H1 (cell line): Measurements from ENCODE around the gene USF1. TPM values are rescaled to one million over a fixed set of nuclear protein-coding genes. Genes with fewer than 3 reads are reported as not detected.
A peak's percentile ranks its signal among the peaks of the same experiment; 100 is the strongest.

Source experiments
- CTCF ChIA-PET: fragments of 300-600 bp; sonication (Branson Sonifier 250); formaldehyde crosslinking; loops from one replicate; lab custom pipeline; 2021; ENCODE audit not compliant: partially characterized antibody; lab: Charles Lee
- POLR2A ChIA-PET: fragments of 300-600 bp; sonication (Branson Sonifier 250); formaldehyde crosslinking; loops from one replicate; lab custom pipeline; 2021; ENCODE audit warnings: inconsistent platforms; ENCODE audit not compliant: partially characterized antibody; lab: Charles Lee
- DNase-seq, 2 experiments: peaks; one replicate each; pipeline versions ENCODE4 v3.0.0 to v3.0.0-alpha.2; 2010 to 2022; ENCODE audit warnings: low spot score in 2 of 2, low read depth in 1 of 2, mixed read lengths in 1 of 2
- FAIRE-seq: peaks from 2 replicates; lab custom pipeline; 2011; peaks lifted over from hg19 to GRCh38; lab: Jason Lieb, UNC
- H2AFZ ChIP-seq: 2 replicates; pipeline ENCODE4 v1.8.1; 2012; ENCODE audit warnings: low read length, inconsistent platforms
- H2AK5ac ChIP-seq: 2 replicates; pipeline ENCODE4 v1.6.1; 2013; ENCODE audit warnings: low read depth, low read length
- H2BK120ac ChIP-seq: replicated peaks from 2 replicates; pipeline ENCODE3; 2013; ENCODE audit warnings: low read depth, low read length, inconsistent platforms
- H2BK12ac ChIP-seq: 2 replicates; pipeline ENCODE4 v1.6.1; 2013; ENCODE audit warnings: low read depth, low read length
- H2BK15ac ChIP-seq: 2 replicates; pipeline ENCODE4 v1.6.1; 2013; ENCODE audit warnings: low read length
- H2BK20ac ChIP-seq: 2 replicates; pipeline ENCODE4 v1.6.1; 2013; ENCODE audit warnings: low read length
- H2BK5ac ChIP-seq: 2 replicates; pipeline ENCODE4 v1.6.1; 2013; ENCODE audit warnings: low read depth, low read length
- H3K14ac ChIP-seq: 2 replicates; pipeline ENCODE4 v1.6.1; 2013; ENCODE audit warnings: inconsistent platforms; ENCODE audit not compliant: insufficient read length
- H3K18ac ChIP-seq: 2 replicates; pipeline ENCODE4 v1.6.1; 2013; ENCODE audit warnings: low read length; ENCODE audit errors: extremely low read depth
- H3K23ac ChIP-seq: 2 replicates; pipeline ENCODE4 v1.6.1; 2013; ENCODE audit warnings: inconsistent platforms; ENCODE audit not compliant: insufficient read length
- H3K23me2 ChIP-seq: 2 replicates; pipeline ENCODE4 v1.6.1; 2013; ENCODE audit warnings: low read depth, low read length
- H3K27ac ChIP-seq: 2 replicates; pipeline ENCODE4 v1.6.1; 2011; ENCODE audit warnings: low read depth, low read length, inconsistent platforms
- H3K27me3 ChIP-seq, 4 experiments: replicated peaks in 1 of 4; 1 replicate in 1 of 4; 2 replicates in 3 of 4; pipeline versions ENCODE4 v1.6.1 to v1.8.1; 2011 to 2013; ENCODE audit warnings: low read length in 3 of 4, mild to moderate bottlenecking in 3 of 4, inconsistent platforms in 2 of 4, mixed read lengths in 2 of 4, moderate library complexity in 1 of 4; ENCODE audit not compliant: control insufficient read depth in 3 of 4, insufficient read depth in 3 of 4; ENCODE audit errors: extremely low read depth in 1 of 4
- H3K36me3 ChIP-seq, 4 experiments: 2 replicates each; pipeline versions ENCODE4 v1.6.1 to v1.8.1; 2011 to 2013; ENCODE audit warnings: mild to moderate bottlenecking in 4 of 4, low read length in 3 of 4, moderate library complexity in 2 of 4, control low read depth in 1 of 4, inconsistent platforms in 1 of 4; ENCODE audit not compliant: insufficient read depth in 4 of 4, control insufficient read depth in 2 of 4
- H3K4ac ChIP-seq: replicated peaks from 2 replicates; pipeline ENCODE3; 2013; ENCODE audit warnings: low read length, low read depth, mixed read lengths, inconsistent platforms; ENCODE audit not compliant: insufficient read length
- H3K4me1 ChIP-seq, 4 experiments: replicated peaks in 1 of 4; 1 replicate in 1 of 4; 2 replicates in 3 of 4; pipeline versions ENCODE4 v1.6.1 to v1.8.1; 2011 to 2013; ENCODE audit warnings: low read length in 3 of 4, inconsistent platforms in 2 of 4, mixed read lengths in 1 of 4; ENCODE audit not compliant: insufficient read depth in 4 of 4, control insufficient read depth in 3 of 4
- H3K4me2 ChIP-seq, 2 experiments: 2 replicates each; pipeline versions ENCODE4 v1.6.1 to v1.8.1; 2011 to 2013; ENCODE audit warnings: low read depth in 2 of 2, low read length in 2 of 2, control low read depth in 1 of 2, inconsistent platforms in 1 of 2, mild to moderate bottlenecking in 1 of 2; ENCODE audit not compliant: insufficient read depth in 1 of 2
- H3K4me3 ChIP-seq, 4 experiments: fragments of 200-600, 300-600 bp in 1 of 4; sonication (generic), shearing (Covaris generic), sonication (Bioruptor Twin) in 1 of 4; 2 replicates each; pipeline versions ENCODE4 v1.5.1 to v1.8.1; 2011 to 2016; ENCODE audit warnings: low read length in 4 of 4, low read depth in 3 of 4, control low read depth in 2 of 4, inconsistent platforms in 2 of 4, mild to moderate bottlenecking in 2 of 4, mixed read lengths in 1 of 4, moderate library complexity in 1 of 4; ENCODE audit not compliant: insufficient read depth in 2 of 4; ENCODE audit errors: extremely low read depth in 1 of 4
- H3K56ac ChIP-seq: replicated peaks from 2 replicates; pipeline ENCODE3; 2013; ENCODE audit warnings: low read depth, mild to moderate bottlenecking, mixed read lengths, low read length, inconsistent platforms; ENCODE audit not compliant: insufficient read length
- H3K79me1 ChIP-seq: 2 replicates; pipeline ENCODE4 v1.6.1; 2013; ENCODE audit warnings: low read depth, low read length, control low read depth
- H3K79me2 ChIP-seq, 2 experiments: 2 replicates each; pipeline versions ENCODE4 v1.6.1 to v1.8.1; 2012 to 2013; ENCODE audit warnings: low read length in 2 of 2, mild to moderate bottlenecking in 2 of 2, inconsistent platforms in 1 of 2; ENCODE audit not compliant: insufficient read depth in 2 of 2, control insufficient read depth in 1 of 2
- H3K9ac ChIP-seq, 4 experiments: replicated peaks in 1 of 4; 1 replicate in 1 of 4; 2 replicates in 3 of 4; pipeline versions ENCODE4 v1.6.1 to v1.8.1; 2011 to 2013; ENCODE audit warnings: low read depth in 3 of 4, low read length in 3 of 4, control low read depth in 2 of 4, mild to moderate bottlenecking in 2 of 4, moderate library complexity in 2 of 4, inconsistent platforms in 1 of 4; ENCODE audit errors: extremely low read depth in 1 of 4
- H3K9me3 ChIP-seq, 2 experiments: 2 replicates each; pipeline versions ENCODE4 v1.6.1 to v1.8.1; 2012 to 2013; ENCODE audit warnings: mild to moderate bottlenecking in 2 of 2, moderate library complexity in 2 of 2, control low read depth in 1 of 2, inconsistent platforms in 1 of 2, low read depth in 1 of 2, low read length in 1 of 2, mixed read lengths in 1 of 2; ENCODE audit not compliant: insufficient read depth in 2 of 2
- H4K20me1 ChIP-seq, 2 experiments: replicated peaks in 1 of 2; 2 replicates each; pipeline versions ENCODE3 to v1.8.1; 2011 to 2013; ENCODE audit warnings: inconsistent platforms in 2 of 2, low read length in 2 of 2, mild to moderate bottlenecking in 1 of 2; ENCODE audit not compliant: insufficient read depth in 2 of 2, control insufficient read depth in 1 of 2
- H4K5ac ChIP-seq: 2 replicates; pipeline ENCODE4 v1.6.1; 2013; ENCODE audit warnings: low read length, low read depth, mixed read lengths, inconsistent platforms; ENCODE audit not compliant: insufficient read length
- H4K8ac ChIP-seq: 2 replicates; pipeline ENCODE4 v1.8.0; 2013; ENCODE audit warnings: mild to moderate bottlenecking, moderate library complexity, low read length, inconsistent platforms; ENCODE audit not compliant: insufficient read depth; ENCODE audit errors: extremely low read depth
- H4K91ac ChIP-seq: replicated peaks from 2 replicates; pipeline ENCODE3; 2013; ENCODE audit warnings: low read length, mixed read lengths, inconsistent platforms; ENCODE audit not compliant: insufficient read length
- CHD2 ChIP-seq: IDR thresholded peaks from 2 replicates; pipeline ENCODE4 v1.6.1; 2012; ENCODE audit warnings: low read length, improper control_type of control experiment
- CREB1 ChIP-seq: IDR thresholded peaks from 2 replicates; pipeline ENCODE4 v1.6.1; 2012; ENCODE audit warnings: inconsistent platforms
- POLR2AphosphoS5 ChIP-seq: IDR thresholded peaks from 2 replicates; pipeline ENCODE4 v1.6.1; 2011; ENCODE audit warnings: low read depth, low read length
- RNF2 ChIP-seq: fragments of 200-900, 300-1000 bp; sonication (generic); IDR thresholded peaks from 2 replicates; pipeline ENCODE4 v1.7.1; 2016; ENCODE audit warnings: borderline replicate concordance, low read depth, mild to moderate bottlenecking, antibody characterized with exemption, low read length; ENCODE audit not compliant: poor library complexity, severe bottlenecking; ENCODE audit errors: missing control alignments
- WGBS, 2 experiments: shearing (Covaris generic) in 1 of 2; methylation state at CpG; one replicate each; pipeline versions ENCODE4 v1.1.6 to v1.1.7; 2013 to 2015; ENCODE audit warnings: low lambda C conversion rate in 2 of 2, mixed read lengths in 2 of 2, inconsistent platforms in 1 of 2, low coverage in 1 of 2, missing lambda C conversion rate in 1 of 2; ENCODE audit not compliant: insufficient replicate concordance in 2 of 2, insufficient coverage in 1 of 2, insufficient read length in 1 of 2; ENCODE audit errors: extremely low coverage in 1 of 2, missing lambda C conversion rate in 1 of 2; 5-methylcytosine and 5-hydroxymethylcytosine counted together
- polyA plus RNA-seq, 7 experiments: library from polyadenylated mRNA; depleted of rRNA in 3 of 7; stranded (reverse) in 5 of 7; unstranded in 2 of 7; fragments of >200 nt in 5 of 7; fragments of 200-250 nt in 2 of 7; gene quantifications; 1 replicate in 5 of 7; 2 replicates in 1 of 7; 4 replicates in 1 of 7; pipeline versions ENCODE4 v1.2.1 to v1.2.3, GENCODE V29; 2011 to 2013; ENCODE audit warnings: missing spikeins in 2 of 7, mixed read lengths in 2 of 7
- total RNA-seq: library from RNA; stranded (reverse); fragmentation: NEBNext Ultra II Directional; extraction: Animal tissue kit (Norgen Biotek cat#: 25700); gene quantifications from 2 replicates; pipeline ENCODE4 v1.2.1, GENCODE V29; 2021

Gene USF1
- total and polyA plus RNA-seq, 2 of the 8 experiments (the other 6 are each of a cell fraction or from before 2014, with no cell fraction given) = 45.7 to 68.9 TPM

DNA sequence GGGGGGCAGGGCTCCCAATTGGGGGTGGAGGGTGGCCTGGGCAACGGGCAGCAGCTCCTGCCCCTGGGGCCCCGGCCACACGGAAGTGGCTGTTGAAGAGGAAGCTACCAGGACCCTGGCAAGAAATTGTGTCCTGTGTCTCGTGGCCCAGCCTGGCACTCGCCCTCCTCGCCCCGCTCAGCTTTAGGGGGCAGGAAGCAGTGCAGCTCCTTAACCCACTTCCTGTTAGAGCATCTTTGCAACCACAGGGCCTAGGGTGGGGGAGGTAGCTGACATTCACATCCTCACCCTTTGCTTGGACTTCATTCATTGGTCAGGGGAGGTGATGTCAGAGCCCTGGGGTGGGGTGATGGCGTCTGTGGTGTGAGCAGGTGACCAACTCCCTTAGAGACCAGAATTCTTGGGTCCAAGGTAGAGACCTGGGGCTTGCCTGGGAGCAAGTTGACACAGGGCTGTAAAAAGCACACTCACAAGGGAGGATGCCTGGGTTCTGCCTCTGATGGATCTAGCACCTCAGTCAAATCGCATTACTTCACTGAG, 24.0 kb upstream of the USF1 start, which contains the start of gene ARHGAP30:
ARHGAP30 (minus strand) TSS at position 161 of the 540 bp plus-strand sequence. CDS start 267 bp downstream, outside the sequence.
- Histone ChIP-seq H3K27ac (no peak within 1 kb of the TSS), H3K56ac (no peak within 1 kb of the TSS), H2AFZ (no peak within 1 kb of the TSS), H4K20me1 (peaks cover 0 to 3% of the 10 kb centered on the region in 2 experiments), H2BK20ac (no peak within 1 kb of the TSS), H3K23me2 (no peaks in the 10 kb centered on the region), H3K36me3 (no peaks in the 10 kb centered on the region), H2BK15ac (peak within 1 kb of the TSS; percentile 29; the same call in 1 of the 2 replicates), H3K18ac (no peak within 1 kb of the TSS), H3K4me2 (no peak within 1 kb of the TSS), H2AK5ac (no peak within 1 kb of the TSS), H4K91ac (peak within 1 kb of the TSS; percentile 50), H3K14ac (no peak within 1 kb of the TSS), H3K79me1 (no peaks in the 10 kb centered on the region), H3K23ac (no peak within 1 kb of the TSS), H2BK12ac (no peak within 1 kb of the TSS), H4K5ac (no peak within 1 kb of the TSS), H3K9me3 (no peaks in the 10 kb centered on the region), H3K9ac (no peak within 1 kb of the TSS), H2BK120ac (no peak within 1 kb of the TSS), H4K8ac (peak within 1 kb of the TSS; percentile 70), H3K79me2 (no peaks in the 10 kb centered on the region), H3K4ac (peak within 1 kb of the TSS; percentile 84), H3K4me1 (peaks cover 0 to 8% (median 3%) of the 10 kb centered on the region in 4 experiments; a peak in 3 of 7 replicates), H2BK5ac (no peak within 1 kb of the TSS; the same call in 1 of the 2 replicates), H3K4me3 (no peak within 1 kb of the TSS), H3K27me3 (no peaks in the 10 kb centered on the region)
- CTCF ChIA-PET = interaction anchor here (0.6 to 17.8 kb wide), 10 partner anchors 9 to 320 kb away, joined by 3 to 282 read pairs (median 10); partner anchors contain the start of genes KLHDC9, NECTIN4 and USF1
- FAIRE-seq (no peak), DNase-seq (no peak)
- 77% methylated on average over 4 of the region's 9 CpGs; no CpG with 5 or more reads in 1 of the 2 experiments for WGBS, 2 experiments
- POLR2A ChIA-PET = interaction anchor here (0.8 to 2.5 kb wide), 6 partner anchors 10 to 62 kb away, joined by 3 to 6 read pairs (median 4); partner anchors contain the start of genes DEDD, KLHDC9, TSTD1 and USF1
- no peak for TF ChIP-seq CHD2
- TF ChIP-seq RNF2 = no peak
- 0 out of 2 replicates have a peak, but pooled peaks have one; percentile 27 for TF ChIP-seq CREB1
- peak; percentile 62; the same call in 1 of the 2 replicates for TF ChIP-seq POLR2AphosphoS5
